ENCODE measurements around the gene PTPRN2. TPM values are rescaled to one million over a fixed set of nuclear protein-coding genes. Genes with fewer than 3 reads are reported as not detected.
"Not testable (repeated sequence)": the region's sequence is repeated elsewhere in the genome, so short reads cannot be mapped to it uniquely, and the experiment has no call there.

Gene PTPRN2
- polyA plus RNA-seq, 4 donors = 1.6 to 11.7 (median 4.0) TPM

DNA sequence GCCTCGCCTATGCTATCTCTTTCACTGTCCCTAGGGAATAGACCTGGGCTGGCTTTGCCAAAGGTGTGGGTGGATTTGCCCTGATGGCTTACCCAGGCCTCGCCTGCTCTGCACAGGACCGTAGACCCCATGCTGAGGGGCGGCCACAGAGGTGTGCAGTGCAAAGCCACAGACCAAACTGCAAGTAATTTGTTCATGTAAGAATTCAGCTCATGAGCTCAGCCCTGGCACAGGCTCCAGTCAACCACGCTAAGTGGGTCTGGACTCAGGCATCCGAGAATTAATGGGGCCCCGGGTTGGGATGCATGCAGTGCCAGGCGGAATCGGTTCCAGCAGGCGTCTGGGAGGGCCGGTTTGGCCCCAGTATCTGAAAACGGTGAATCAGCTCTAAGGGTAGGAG is 805.6 kb downstream of the PTPRN2 start:
- DNase-seq = no peak
- FAIRE-seq = no peak
- Histone ChIP-seq H3K36me3 (ENCODE audit: control insufficient read depth in 3 of 3, insufficient read depth in 2 of 3, low read depth in 1 of 3, low read length in 3 of 3) (no peaks in the 10 kb centered on the region), H3K27me3 (ENCODE audit: control insufficient read depth in 3 of 3, insufficient read depth in 3 of 3, low read length in 3 of 3) (no peaks in the 10 kb centered on the region), H3K4me1 (ENCODE audit: control insufficient read depth in 3 of 3, insufficient read depth in 2 of 3, low read depth in 1 of 3, low read length in 2 of 3) (no peaks in the 10 kb centered on the region), H3K9me3 (ENCODE audit: control insufficient read depth in 2 of 2, insufficient read depth in 1 of 2, low read depth in 1 of 2, low read length in 1 of 2) (no peaks in the 10 kb centered on the region), H3K4me3 (ENCODE audit: low read depth in 1 of 3, low read length in 3 of 3) (no peak overlapping the region), H3K27ac (ENCODE audit: low read depth in 1 of 3, low read length in 2 of 3) (no peak overlapping the region)
- 87 to 90% (median 87%) methylated on average over 12 of the region's 12 CpGs for WGBS, 3 donors

GRCh38 chr7:157780721-157781120 is 806.9 kb downstream of the PTPRN2 start:
- DNase-seq (no peak), FAIRE-seq (no peak)
- no peak overlapping the region for H3K4me3 ChIP-seq (ENCODE audit: low read depth in 1 of 3, low read length in 3 of 3)
- H3K4me1 ChIP-seq (ENCODE audit: control insufficient read depth in 3 of 3, insufficient read depth in 2 of 3, low read depth in 1 of 3, low read length in 2 of 3) = no peaks in the 10 kb centered on the region
- H3K27ac ChIP-seq (ENCODE audit: low read depth in 1 of 3, low read length in 2 of 3) = no peak overlapping the region
- no peaks in the 10 kb centered on the region for H3K9me3 ChIP-seq (ENCODE audit: control insufficient read depth in 2 of 2, insufficient read depth in 1 of 2, low read depth in 1 of 2, low read length in 1 of 2)
- WGBS, 3 donors = 86 to 88% (median 86%) methylated on average over 15 of the region's 15 CpGs
- H3K27me3 ChIP-seq (ENCODE audit: control insufficient read depth in 3 of 3, insufficient read depth in 3 of 3, low read length in 3 of 3) = no peaks in the 10 kb centered on the region
- no peaks in the 10 kb centered on the region for H3K36me3 ChIP-seq (ENCODE audit: control insufficient read depth in 3 of 3, insufficient read depth in 2 of 3, low read depth in 1 of 3, low read length in 3 of 3)

- Histone ChIP-seq H3K27me3 (ENCODE audit: control insufficient read depth in 3 of 3, insufficient read depth in 3 of 3, low read length in 3 of 3) (no peaks in the 10 kb centered on the region), H3K27ac (ENCODE audit: low read depth in 1 of 3, low read length in 2 of 3) (no peak overlapping the region), H3K36me3 (ENCODE audit: control insufficient read depth in 3 of 3, insufficient read depth in 2 of 3, low read depth in 1 of 3, low read length in 3 of 3) (no peaks in the 10 kb centered on the region), H3K4me1 (ENCODE audit: control insufficient read depth in 3 of 3, insufficient read depth in 2 of 3, low read depth in 1 of 3, low read length in 2 of 3) (no peaks in the 10 kb centered on the region), H3K9me3 (ENCODE audit: control insufficient read depth in 2 of 2, insufficient read depth in 1 of 2, low read depth in 1 of 2, low read length in 1 of 2) (no peaks in the 10 kb centered on the region), H3K4me3 (ENCODE audit: low read depth in 1 of 3, low read length in 3 of 3) (no peak overlapping the region)
- WGBS, 3 donors = 86 to 93% (median 89%) methylated on average over 15 of the region's 15 CpGs
- FAIRE-seq = no peak
- no peak for DNase-seq
These were observed 807.3 kb downstream of the PTPRN2 start for GRCh38 chr7:157780312-157780711.

GRCh38 chr7:157779206-157779605 is 808.4 kb downstream of the PTPRN2 start:
- Histone ChIP-seq H3K4me1 (ENCODE audit: control insufficient read depth in 3 of 3, insufficient read depth in 2 of 3, low read depth in 1 of 3, low read length in 2 of 3) (no peaks in the 10 kb centered on the region), H3K27me3 (ENCODE audit: control insufficient read depth in 3 of 3, insufficient read depth in 3 of 3, low read length in 3 of 3) (no peaks in the 10 kb centered on the region), H3K9me3 (ENCODE audit: control insufficient read depth in 2 of 2, insufficient read depth in 1 of 2, low read depth in 1 of 2, low read length in 1 of 2) (no peaks in the 10 kb centered on the region), H3K4me3 (ENCODE audit: low read depth in 1 of 3, low read length in 3 of 3) (no peak overlapping the region), H3K36me3 (ENCODE audit: control insufficient read depth in 3 of 3, insufficient read depth in 2 of 3, low read depth in 1 of 3, low read length in 3 of 3) (no peaks in the 10 kb centered on the region), H3K27ac (ENCODE audit: low read depth in 1 of 3, low read length in 2 of 3) (no peak overlapping the region)
- WGBS, 3 donors = 83 to 85% (median 83%) methylated on average over 12 of the region's 12 CpGs
- FAIRE-seq (no peak), DNase-seq (no peak)

DNA sequence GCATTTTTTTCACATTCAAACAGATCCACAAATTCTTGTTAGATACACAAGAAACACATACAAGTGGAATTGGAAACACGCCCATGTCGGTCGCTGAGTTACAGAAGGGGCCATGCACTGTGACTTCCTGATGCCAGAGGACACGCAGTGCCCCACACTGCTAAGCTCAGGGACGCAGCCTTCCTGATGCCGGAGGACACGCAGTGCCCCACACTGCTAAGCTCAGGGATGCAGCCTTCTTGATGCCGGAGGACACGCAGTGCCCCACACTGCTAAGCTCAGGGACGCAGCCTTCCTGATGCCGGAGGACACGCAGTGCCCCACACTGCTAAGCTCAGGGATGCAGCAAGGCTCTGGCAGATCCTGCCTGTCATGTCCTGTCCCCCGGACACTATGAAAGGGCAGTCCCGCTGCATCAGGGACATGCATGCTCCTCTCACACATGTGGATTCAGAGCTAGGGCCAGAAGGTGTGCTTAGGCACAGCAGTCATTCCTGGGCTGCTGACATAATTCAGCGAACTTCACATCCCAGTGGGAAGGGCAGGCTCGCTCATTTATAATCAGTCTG is 810.3 kb downstream of the PTPRN2 start:
- not testable (repeated sequence) for H3K27ac ChIP-seq (ENCODE audit: low read depth in 1 of 3, low read length in 2 of 3); H3K36me3 ChIP-seq (ENCODE audit: control insufficient read depth in 3 of 3, insufficient read depth in 2 of 3, low read depth in 1 of 3, low read length in 3 of 3); H3K4me3 ChIP-seq (ENCODE audit: low read depth in 1 of 3, low read length in 3 of 3); H3K27me3 ChIP-seq (ENCODE audit: control insufficient read depth in 3 of 3, insufficient read depth in 3 of 3, low read length in 3 of 3); DNase-seq; H3K9me3 ChIP-seq (ENCODE audit: control insufficient read depth in 2 of 2, insufficient read depth in 1 of 2, low read depth in 1 of 2, low read length in 1 of 2); H3K4me1 ChIP-seq (ENCODE audit: control insufficient read depth in 3 of 3, insufficient read depth in 2 of 3, low read depth in 1 of 3, low read length in 2 of 3); FAIRE-seq
- WGBS, 3 donors = 77 to 86% (median 78%) methylated on average over 16 of the region's 16 CpGs

- DNase-seq (no peak), FAIRE-seq (no peak)
- Histone ChIP-seq H3K4me1 (ENCODE audit: control insufficient read depth in 3 of 3, insufficient read depth in 2 of 3, low read depth in 1 of 3, low read length in 2 of 3) (no peaks in the 10 kb centered on the region), H3K9me3 (ENCODE audit: control insufficient read depth in 2 of 2, insufficient read depth in 1 of 2, low read depth in 1 of 2, low read length in 1 of 2) (peaks cover 0 to 8% of the 10 kb centered on the region in 2 donors), H3K36me3 (ENCODE audit: control insufficient read depth in 3 of 3, insufficient read depth in 2 of 3, low read depth in 1 of 3, low read length in 3 of 3) (no peaks in the 10 kb centered on the region), H3K27ac (ENCODE audit: low read depth in 1 of 3, low read length in 2 of 3) (no peak overlapping the region), H3K4me3 (ENCODE audit: low read depth in 1 of 3, low read length in 3 of 3) (no peak overlapping the region), H3K27me3 (ENCODE audit: control insufficient read depth in 3 of 3, insufficient read depth in 3 of 3, low read length in 3 of 3) (no peaks in the 10 kb centered on the region)
- WGBS, 3 donors = 78 to 83% (median 81%) methylated on average over 19 to 25 of the region's 25 CpGs
These were observed 811.9 kb downstream of the PTPRN2 start for GRCh38 chr7:157775560-157776332.

DNA sequence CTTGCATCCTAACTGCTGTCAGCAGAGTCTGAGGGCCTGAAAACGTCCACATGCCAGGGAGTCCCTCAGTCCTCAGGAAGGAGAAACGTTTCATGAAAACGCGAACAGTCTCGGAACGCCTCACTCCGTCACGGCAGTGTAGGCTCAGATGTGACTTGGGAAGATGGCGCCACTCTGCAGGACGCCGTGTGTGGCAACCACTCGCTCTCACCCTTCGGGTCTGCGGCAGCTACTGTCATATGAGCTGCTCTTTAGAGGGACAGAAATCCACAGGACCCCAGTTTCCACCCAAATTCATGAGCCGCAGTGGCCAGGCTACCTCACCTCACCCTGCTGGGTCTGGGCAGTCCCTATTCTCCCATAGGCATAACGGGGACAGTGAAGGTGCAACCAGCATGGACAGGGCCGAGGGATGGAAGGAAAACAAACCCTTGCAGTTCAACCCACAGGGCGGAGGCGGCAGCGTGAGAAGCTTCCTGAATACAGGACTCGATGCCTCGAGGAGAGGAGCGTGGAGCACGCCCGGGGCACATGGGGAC is 812.5 kb downstream of the PTPRN2 start:
- Histone ChIP-seq H3K36me3 (ENCODE audit: control insufficient read depth in 3 of 3, insufficient read depth in 2 of 3, low read depth in 1 of 3, low read length in 3 of 3) (no peaks in the 10 kb centered on the region), H3K27ac (ENCODE audit: low read depth in 1 of 3, low read length in 2 of 3) (no peak overlapping the region), H3K9me3 (ENCODE audit: control insufficient read depth in 2 of 2, insufficient read depth in 1 of 2, low read depth in 1 of 2, low read length in 1 of 2) (peaks cover 0 to 9% of the 10 kb centered on the region in 2 donors), H3K4me1 (ENCODE audit: control insufficient read depth in 3 of 3, insufficient read depth in 2 of 3, low read depth in 1 of 3, low read length in 2 of 3) (no peaks in the 10 kb centered on the region), H3K4me3 (ENCODE audit: low read depth in 1 of 3, low read length in 3 of 3) (no peak overlapping the region), H3K27me3 (ENCODE audit: control insufficient read depth in 3 of 3, insufficient read depth in 3 of 3, low read length in 3 of 3) (no peaks in the 10 kb centered on the region)
- 86 to 88% (median 87%) methylated on average over 23 to 25 of the region's 25 CpGs for WGBS, 3 donors
- FAIRE-seq = no peak
- no peak for DNase-seq

DNA sequence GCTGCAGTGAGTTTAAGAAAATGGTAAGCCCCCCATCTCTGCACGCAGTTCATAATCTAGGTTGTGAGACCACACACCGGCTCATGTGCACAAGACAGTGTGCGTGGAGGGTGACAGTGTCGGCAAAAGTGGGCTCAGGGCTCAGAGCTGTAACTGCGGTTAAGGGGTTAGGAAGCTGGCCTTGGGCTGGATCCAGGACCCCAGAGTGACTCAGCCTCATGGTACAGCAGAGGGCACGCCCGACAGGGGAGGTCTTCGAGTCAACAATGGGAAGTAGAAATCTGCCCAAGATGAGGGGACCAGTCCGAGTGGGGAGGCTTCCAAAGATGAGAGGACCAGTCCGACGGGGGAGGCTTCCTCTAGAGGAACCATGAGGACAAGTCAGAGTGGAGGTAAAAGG is 813.1 kb downstream of the PTPRN2 start:
- no peaks in the 10 kb centered on the region for H3K36me3 ChIP-seq (ENCODE audit: control insufficient read depth in 3 of 3, insufficient read depth in 2 of 3, low read depth in 1 of 3, low read length in 3 of 3)
- 84 to 86% (median 84%) methylated on average over 11 of the region's 11 CpGs for WGBS, 3 donors
- H3K27ac ChIP-seq (ENCODE audit: low read depth in 1 of 3, low read length in 2 of 3) = no peak overlapping the region
- DNase-seq = no peak
- FAIRE-seq = no peak
- H3K4me3 ChIP-seq (ENCODE audit: low read depth in 1 of 3, low read length in 3 of 3) = no peak overlapping the region
- H3K27me3 ChIP-seq (ENCODE audit: control insufficient read depth in 3 of 3, insufficient read depth in 3 of 3, low read length in 3 of 3) = no peaks in the 10 kb centered on the region
- H3K4me1 ChIP-seq (ENCODE audit: control insufficient read depth in 3 of 3, insufficient read depth in 2 of 3, low read depth in 1 of 3, low read length in 2 of 3) = no peaks in the 10 kb centered on the region
- H3K9me3 ChIP-seq (ENCODE audit: control insufficient read depth in 2 of 2, insufficient read depth in 1 of 2, low read depth in 1 of 2, low read length in 1 of 2) = peaks cover 0 to 9% of the 10 kb centered on the region in 2 donors
